Measurements from ENCODE around the gene PKDREJ. TPM values are rescaled to one million over a fixed set of nuclear protein-coding genes. Genes with fewer than 3 reads are reported as not detected.

PKDREJ gene
- total RNA-seq, 1 donor from 2014 or later: not detected

DNA sequence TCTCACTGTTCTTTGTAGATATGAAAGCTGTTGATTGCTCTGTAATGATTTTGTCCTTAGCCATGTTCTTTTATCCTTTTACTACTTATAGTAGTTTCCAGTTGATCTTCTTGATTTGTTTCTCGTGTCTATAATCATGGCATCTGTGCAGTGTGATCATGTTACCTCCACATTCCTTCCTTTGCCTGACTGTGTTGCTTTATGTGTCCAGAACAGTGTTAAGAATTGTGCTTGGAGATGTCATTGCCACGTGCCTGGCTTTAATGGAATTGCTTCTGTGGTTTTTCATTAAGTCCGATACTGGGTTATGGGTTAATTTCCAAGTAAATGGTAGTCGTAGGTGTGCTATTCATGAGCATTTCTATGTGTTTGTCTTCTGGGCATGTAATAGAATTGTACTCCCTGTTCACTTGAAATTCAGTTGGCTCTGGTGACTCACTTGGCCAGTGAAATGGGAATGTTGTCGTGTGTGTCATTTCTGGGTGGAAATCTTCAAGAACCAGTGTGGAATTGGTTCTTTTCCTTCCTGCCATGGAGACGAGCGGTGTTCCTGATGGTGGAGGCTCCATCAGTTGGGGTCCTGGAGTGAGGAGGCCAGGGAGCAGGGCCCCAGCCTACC lies 40.3 kb upstream of the PKDREJ start:
- H3K4me3 ChIP-seq (ENCODE audit: low read depth, low read length): no peak overlapping the region
- no peaks in the 10 kb centered on the region for H3K27me3 ChIP-seq (ENCODE audit: control insufficient read depth, insufficient read depth, low read length)
- TF ChIP-seq, protein P1, sequence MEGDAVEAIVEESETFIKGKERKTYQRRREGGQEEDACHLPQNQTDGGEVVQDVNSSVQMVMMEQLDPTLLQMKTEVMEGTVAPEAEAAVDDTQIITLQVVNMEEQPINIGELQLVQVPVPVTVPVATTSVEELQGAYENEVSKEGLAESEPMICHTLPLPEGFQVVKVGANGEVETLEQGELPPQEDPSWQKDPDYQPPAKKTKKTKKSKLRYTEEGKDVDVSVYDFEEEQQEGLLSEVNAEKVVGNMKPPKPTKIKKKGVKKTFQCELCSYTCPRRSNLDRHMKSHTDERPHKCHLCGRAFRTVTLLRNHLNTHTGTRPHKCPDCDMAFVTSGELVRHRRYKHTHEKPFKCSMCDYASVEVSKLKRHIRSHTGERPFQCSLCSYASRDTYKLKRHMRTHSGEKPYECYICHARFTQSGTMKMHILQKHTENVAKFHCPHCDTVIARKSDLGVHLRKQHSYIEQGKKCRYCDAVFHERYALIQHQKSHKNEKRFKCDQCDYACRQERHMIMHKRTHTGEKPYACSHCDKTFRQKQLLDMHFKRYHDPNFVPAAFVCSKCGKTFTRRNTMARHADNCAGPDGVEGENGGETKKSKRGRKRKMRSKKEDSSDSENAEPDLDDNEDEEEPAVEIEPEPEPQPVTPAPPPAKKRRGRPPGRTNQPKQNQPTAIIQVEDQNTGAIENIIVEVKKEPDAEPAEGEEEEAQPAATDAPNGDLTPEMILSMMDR (IDR thresholded peaks at IDR 0.05; ENCODE audit: insufficient read depth, low read length, poor library complexity, severe bottlenecking): no peak
- DNase-seq (ENCODE audit: low read depth): peak; percentile 14
- no peaks in the 10 kb centered on the region for H3K36me3 ChIP-seq (ENCODE audit: control insufficient read depth, insufficient read depth, low read length)

DNA sequence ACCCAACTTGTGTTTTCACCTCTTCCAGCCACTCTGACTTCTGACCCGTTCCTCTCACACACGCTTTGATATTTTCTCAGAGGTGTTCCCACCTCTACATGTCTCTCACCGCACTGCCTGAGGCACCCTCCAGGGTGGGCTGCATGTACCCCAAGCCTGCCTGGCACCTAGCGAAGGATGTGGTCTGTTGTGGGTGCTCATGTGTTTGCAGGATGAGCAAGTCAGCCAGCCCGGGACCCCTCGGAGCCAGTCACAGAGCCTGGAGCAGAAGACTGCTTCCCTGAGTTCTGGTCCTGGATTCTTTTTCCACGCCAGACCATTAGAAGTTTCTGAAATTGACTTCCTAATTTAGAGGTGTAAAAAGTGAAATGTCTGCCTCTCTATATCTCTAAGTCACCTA lies 37.3 kb upstream of the PKDREJ start:
- H3K27me3 ChIP-seq (ENCODE audit: control insufficient read depth, insufficient read depth, low read length): no peaks in the 10 kb centered on the region
- TF ChIP-seq, protein P1 (IDR thresholded peaks at IDR 0.05; ENCODE audit: insufficient read depth, low read length, poor library complexity, severe bottlenecking): no peak
- no peak for DNase-seq (ENCODE audit: low read depth)
- no peaks in the 10 kb centered on the region for H3K36me3 ChIP-seq (ENCODE audit: control insufficient read depth, insufficient read depth, low read length)
- no peak overlapping the region for H3K4me3 ChIP-seq (ENCODE audit: low read depth, low read length)

GRCh38 chr22:46299101-46299500 lies 36.0 kb upstream of the PKDREJ start:
- TF ChIP-seq, protein P1 (IDR thresholded peaks at IDR 0.05; ENCODE audit: insufficient read depth, low read length, poor library complexity, severe bottlenecking): no peak
- Histone ChIP-seq H3K27me3 (ENCODE audit: control insufficient read depth, insufficient read depth, low read length) (no peaks in the 10 kb centered on the region), H3K4me3 (ENCODE audit: low read depth, low read length) (no peak overlapping the region), H3K36me3 (ENCODE audit: control insufficient read depth, insufficient read depth, low read length) (no peaks in the 10 kb centered on the region)
- DNase-seq (ENCODE audit: low read depth): no peak

DNA sequence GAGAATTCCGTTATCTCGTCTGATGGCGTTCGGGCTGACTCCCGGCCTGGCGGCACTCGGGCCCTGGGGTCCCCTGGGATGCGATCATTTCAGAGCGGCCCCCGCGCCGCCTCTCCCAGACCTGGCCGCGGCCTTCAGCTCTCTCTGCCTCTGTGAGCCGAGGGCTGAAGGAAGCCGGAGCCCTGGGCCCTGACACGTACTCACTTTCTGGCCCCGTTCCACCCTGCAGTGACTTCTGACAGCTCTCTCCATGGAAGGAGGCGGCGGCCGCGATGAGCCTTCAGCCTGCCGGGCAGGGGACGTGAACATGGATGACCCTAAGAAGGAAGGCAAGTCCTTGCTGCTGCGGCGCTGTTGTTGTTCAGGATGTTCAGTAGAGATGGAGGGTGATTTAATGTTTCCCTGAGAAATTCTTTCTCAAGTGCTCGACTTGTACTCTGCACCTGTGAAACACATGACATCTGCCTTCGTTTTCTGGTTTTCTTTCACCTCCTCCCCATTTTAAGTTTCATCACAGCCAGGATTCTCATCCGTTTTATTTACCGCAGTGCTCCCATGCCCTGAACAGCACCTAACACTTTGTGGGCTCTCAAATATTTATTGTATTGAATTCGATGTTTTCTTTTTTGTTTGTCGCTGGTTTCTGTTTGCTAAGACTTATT lies 34.1 kb upstream of the PKDREJ start:
- Histone ChIP-seq H3K4me3 (ENCODE audit: low read depth, low read length) (peak overlapping the region; percentile 68), H3K27me3 (ENCODE audit: control insufficient read depth, insufficient read depth, low read length) (no peaks in the 10 kb centered on the region), H3K36me3 (ENCODE audit: control insufficient read depth, insufficient read depth, low read length) (no peaks in the 10 kb centered on the region)
- no peak for DNase-seq (ENCODE audit: low read depth)
- TF ChIP-seq, protein P1 (IDR thresholded peaks at IDR 0.05; ENCODE audit: insufficient read depth, low read length, poor library complexity, severe bottlenecking): no peak

DNA sequence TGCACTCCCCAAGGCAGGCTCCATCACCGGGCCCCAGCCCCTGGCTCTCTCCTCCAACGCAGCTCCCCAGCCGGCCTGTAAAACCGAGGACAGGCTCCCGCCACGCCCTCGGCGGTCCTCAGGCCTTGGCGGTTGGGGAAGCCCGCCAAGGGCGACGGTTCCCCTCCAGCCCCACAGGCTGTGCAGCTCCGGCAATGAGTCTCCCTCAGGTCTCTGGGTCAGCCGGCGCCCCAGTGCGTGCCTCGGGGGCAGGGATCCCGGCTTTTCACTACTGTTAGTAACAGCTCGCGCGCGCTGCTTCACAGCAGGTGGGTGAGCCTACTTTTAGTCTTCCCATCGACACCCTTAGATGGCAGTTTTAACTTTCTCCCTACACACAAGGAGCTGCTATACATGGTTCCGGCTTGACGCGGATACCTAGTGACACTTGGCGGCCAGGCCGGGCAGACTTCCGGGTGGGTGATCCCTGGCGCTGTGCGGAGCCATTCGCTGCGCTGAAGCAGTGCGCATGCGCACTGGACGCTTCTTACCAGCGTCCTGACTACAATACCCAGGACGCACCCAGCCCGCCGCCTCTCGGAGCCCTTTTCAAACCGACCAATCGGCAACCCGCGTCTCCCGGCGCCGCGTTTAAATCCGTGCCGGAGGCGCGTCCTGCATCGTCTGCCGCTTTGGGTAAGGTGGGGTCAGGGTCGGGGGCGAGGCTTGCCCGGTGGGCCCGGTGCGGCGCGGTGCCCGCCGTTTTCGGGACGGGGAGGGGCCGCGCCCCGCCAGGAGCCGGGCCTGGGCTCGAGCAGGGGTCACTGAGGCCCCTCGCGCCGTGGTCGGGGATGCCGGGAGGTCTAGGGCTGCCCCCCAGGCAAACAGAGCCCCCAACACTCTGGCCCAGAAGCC lies 33.4 kb upstream of the PKDREJ start, which contains the start of gene GTSE1:
GTSE1 (plus strand) TSS at position 614 of the 894 bp plus-strand sequence. CDS start 531 bp downstream, outside the sequence.
- peak; percentile 86 for DNase-seq (ENCODE audit: low read depth)
- Histone ChIP-seq H3K4me3 (ENCODE audit: low read depth, low read length) (peak within 1 kb of the TSS; percentile 68), H3K36me3 (ENCODE audit: control insufficient read depth, insufficient read depth, low read length) (no peaks in the 10 kb centered on the region), H3K27me3 (ENCODE audit: control insufficient read depth, insufficient read depth, low read length) (no peaks in the 10 kb centered on the region)
- TF ChIP-seq, protein P1 (IDR thresholded peaks at IDR 0.05; ENCODE audit: insufficient read depth, low read length, poor library complexity, severe bottlenecking): no peak

All from kidney epithelial cell (primary cell).